Measurements from ENCODE around the gene ARFGEF3.

Gene ARFGEF3

GRCh38 chr6:138187156-138187555, 25.4 kb downstream of the ARFGEF3 start:
- no peak overlapping the region for H3K4me3 ChIP-seq (ENCODE audit: control insufficient read depth, low read depth, low read length)
- no peak for DNase-seq (ENCODE audit: low read depth)
- TF ChIP-seq, protein P1, sequence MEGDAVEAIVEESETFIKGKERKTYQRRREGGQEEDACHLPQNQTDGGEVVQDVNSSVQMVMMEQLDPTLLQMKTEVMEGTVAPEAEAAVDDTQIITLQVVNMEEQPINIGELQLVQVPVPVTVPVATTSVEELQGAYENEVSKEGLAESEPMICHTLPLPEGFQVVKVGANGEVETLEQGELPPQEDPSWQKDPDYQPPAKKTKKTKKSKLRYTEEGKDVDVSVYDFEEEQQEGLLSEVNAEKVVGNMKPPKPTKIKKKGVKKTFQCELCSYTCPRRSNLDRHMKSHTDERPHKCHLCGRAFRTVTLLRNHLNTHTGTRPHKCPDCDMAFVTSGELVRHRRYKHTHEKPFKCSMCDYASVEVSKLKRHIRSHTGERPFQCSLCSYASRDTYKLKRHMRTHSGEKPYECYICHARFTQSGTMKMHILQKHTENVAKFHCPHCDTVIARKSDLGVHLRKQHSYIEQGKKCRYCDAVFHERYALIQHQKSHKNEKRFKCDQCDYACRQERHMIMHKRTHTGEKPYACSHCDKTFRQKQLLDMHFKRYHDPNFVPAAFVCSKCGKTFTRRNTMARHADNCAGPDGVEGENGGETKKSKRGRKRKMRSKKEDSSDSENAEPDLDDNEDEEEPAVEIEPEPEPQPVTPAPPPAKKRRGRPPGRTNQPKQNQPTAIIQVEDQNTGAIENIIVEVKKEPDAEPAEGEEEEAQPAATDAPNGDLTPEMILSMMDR (IDR thresholded peaks at IDR 0.05; ENCODE audit: control insufficient read depth, insufficient read depth, low read depth, low read length, missing control alignments), result no peak

DNA sequence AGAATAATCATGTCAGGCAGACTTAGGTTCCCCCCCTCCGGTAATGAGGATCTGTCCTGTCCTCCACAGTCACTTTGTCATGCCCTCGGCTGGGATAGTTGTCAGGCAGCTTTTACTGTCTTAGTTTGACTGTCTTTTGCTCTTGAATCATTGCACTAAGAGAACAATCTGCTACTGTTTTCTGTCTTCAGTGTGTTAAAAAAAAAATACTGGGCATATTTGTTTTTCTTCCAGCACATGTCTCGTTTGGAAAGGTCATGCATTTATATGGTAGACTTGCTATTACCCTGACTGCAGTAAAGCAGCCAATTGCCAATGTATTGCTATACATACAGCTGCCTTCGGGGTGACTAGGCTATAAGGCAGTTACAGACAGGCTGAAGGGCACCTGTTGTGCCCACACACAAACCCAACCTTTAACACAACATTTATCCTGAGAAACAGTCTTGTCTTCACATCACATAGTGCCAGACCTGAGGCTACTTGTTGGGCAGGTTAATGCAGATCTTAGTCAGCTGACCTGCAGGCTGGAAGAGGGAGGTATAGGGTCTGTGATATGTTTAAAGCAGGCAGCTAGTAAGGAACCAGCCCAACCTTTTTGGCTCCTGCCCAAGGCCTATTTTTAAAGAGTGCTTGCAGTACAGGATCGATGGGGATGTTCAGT, 26.7 kb downstream of the ARFGEF3 start:
- no peak overlapping the region for H3K4me3 ChIP-seq (ENCODE audit: control insufficient read depth, low read depth, low read length)
- no peak for DNase-seq (ENCODE audit: low read depth)
- TF ChIP-seq, protein P1 (IDR thresholded peaks at IDR 0.05; ENCODE audit: control insufficient read depth, insufficient read depth, low read depth, low read length, missing control alignments), result no peak

DNA sequence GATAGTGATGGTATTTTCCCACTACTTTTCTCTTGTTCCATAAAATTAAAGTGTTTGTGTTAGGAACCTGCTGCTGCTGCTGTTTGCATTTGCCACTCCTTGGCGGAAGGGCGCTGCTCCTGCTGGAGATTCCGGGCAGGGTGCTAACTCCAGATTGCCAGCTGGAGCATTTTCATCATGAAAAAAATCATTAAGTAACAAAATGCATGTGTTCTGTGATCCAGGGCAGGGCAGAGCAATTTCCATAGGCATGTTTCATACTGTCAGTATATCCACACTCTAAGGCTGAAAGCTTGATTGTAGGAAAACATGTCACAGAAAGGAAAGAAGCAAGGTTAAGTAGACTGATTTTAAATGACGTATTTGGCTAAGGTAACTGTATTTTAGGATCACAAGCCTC, 32.5 kb downstream of the ARFGEF3 start:
- TF ChIP-seq, protein P1 (IDR thresholded peaks at IDR 0.05; ENCODE audit: control insufficient read depth, insufficient read depth, low read depth, low read length, missing control alignments), result no peak
- no peak for DNase-seq (ENCODE audit: low read depth)

GRCh38 chr6:138196122-138196738, 34.5 kb downstream of the ARFGEF3 start:
- H3K4me3 ChIP-seq (ENCODE audit: control insufficient read depth, low read depth, low read length), result no peak overlapping the region
- DNase-seq (ENCODE audit: low read depth), result no peak
- TF ChIP-seq, protein P1 (IDR thresholded peaks at IDR 0.05; ENCODE audit: control insufficient read depth, insufficient read depth, low read depth, low read length, missing control alignments), result no peak

More for the DNA sequence above, 32.5 kb downstream of the ARFGEF3 start:
- no peak overlapping the region for H3K4me3 ChIP-seq (ENCODE audit: control insufficient read depth, low read depth, low read length)

DNA sequence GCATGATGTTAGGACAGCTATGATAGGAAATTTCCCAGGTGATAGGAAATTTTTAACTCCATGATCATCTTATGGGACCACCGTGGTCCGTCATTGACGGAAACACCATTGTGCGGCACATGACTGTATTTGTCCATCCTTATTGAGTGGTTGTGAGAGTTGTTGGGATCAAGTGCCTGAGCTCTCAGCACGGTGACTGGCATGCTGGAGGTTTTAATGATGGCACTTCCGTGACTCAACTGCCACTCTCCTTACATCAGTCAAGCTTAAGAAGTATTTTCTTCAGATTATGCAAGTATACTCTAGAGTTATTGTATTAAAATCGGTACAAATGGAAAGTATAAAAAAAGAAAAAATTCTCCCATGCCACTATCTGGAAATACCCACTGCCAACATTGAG, 35.8 kb downstream of the ARFGEF3 start:
- H3K4me3 ChIP-seq (ENCODE audit: control insufficient read depth, low read depth, low read length), result no peak overlapping the region
- no peak for DNase-seq (ENCODE audit: low read depth)
- TF ChIP-seq, protein P1 (IDR thresholded peaks at IDR 0.05; ENCODE audit: control insufficient read depth, insufficient read depth, low read depth, low read length, missing control alignments), result no peak

- H3K4me3 ChIP-seq (ENCODE audit: control insufficient read depth, low read depth, low read length), result no peak overlapping the region
- TF ChIP-seq, protein P1 (IDR thresholded peaks at IDR 0.05; ENCODE audit: control insufficient read depth, insufficient read depth, low read depth, low read length, missing control alignments), result no peak
- DNase-seq (ENCODE audit: low read depth), result no peak
Measured at GRCh38 chr6:138198430-138199091, 36.8 kb downstream of the ARFGEF3 start.
